Peyer's patch (tissue), 4 donors: ENCODE results near the gene DAB1. TPM values are rescaled to one million over a fixed set of nuclear protein-coding genes. Genes with fewer than 3 reads are reported as not detected.

Experiments used
- DNase-seq, 3 donors: peaks; one replicate each; pipeline ENCODE4 v3.0.0-alpha.2; 2017 to 2019
- H3K27ac ChIP-seq, 4 donors: fragments of 200-600 bp; sonication (generic); one replicate each; pipeline ENCODE4 v1.5.1; 2016 to 2019
- H3K27me3 ChIP-seq, 2 donors: fragments of 200-600 bp; sonication (generic); one replicate each; pipeline ENCODE4 v1.5.1; 2019
- H3K36me3 ChIP-seq, 3 donors: fragments of 200-600 bp; sonication (generic); one replicate each; pipeline ENCODE4 v1.5.1; 2016 to 2019
- H3K4me1 ChIP-seq, 4 donors: fragments of 200-600 bp; sonication (generic); one replicate each; pipeline ENCODE4 v1.5.1; 2016 to 2019
- H3K4me3 ChIP-seq, 4 donors: fragments of 200-600 bp; sonication (generic); 1 replicate in 3 of 4; 2 replicates in 1 of 4; pipeline ENCODE4 v1.5.1; 2016 to 2019; ENCODE audit warnings: mild to moderate bottlenecking in 1 of 4
- H3K9me3 ChIP-seq, 4 donors: fragments of 200-600 bp; sonication (generic); one replicate each; pipeline ENCODE4 v1.5.1; 2016 to 2019; ENCODE audit warnings: mild to moderate bottlenecking in 1 of 4
- POLR2A ChIP-seq, 2 donors: fragments of 450-650 bp; IDR thresholded peaks; one replicate each; pipeline ENCODE4 v1.5.1; 2017; ENCODE audit warnings: antibody characterized with exemption in 2 of 2, mild to moderate bottlenecking in 2 of 2, moderate library complexity in 2 of 2
- total RNA-seq, 4 donors: library from RNA; depleted of rRNA; stranded (reverse); fragments of >200 nt; gene quantifications; one replicate each; pipeline ENCODE4 v1.1.0, GENCODE V29; 2016
- TF ChIP-seq, protein P1 (sequence below), 6 experiments: fragments of 450-650 bp in 4 of 6; fragments of 200-600 bp in 2 of 6; sonication (generic) in 1 of 6; IDR thresholded peaks; one replicate each; pipeline ENCODE4 v1.5.1; 2017 to 2019; ENCODE audit warnings: antibody characterized with exemption in 6 of 6, mild to moderate bottlenecking in 3 of 6, moderate library complexity in 1 of 6

DAB1 gene
- total RNA-seq, 4 donors from 2014 or later = 4.1 to 75.3 (median 63.9) TPM

GRCh38 chr1:57157818-57158603 lies 265.8 kb downstream of the DAB1 start:
- no peaks in the 10 kb centered on the region for H3K36me3 ChIP-seq
- peaks cover 0 to 8% (median 2%) of the 10 kb centered on the region in 4 donors for H3K4me1 ChIP-seq
- no peaks in the 10 kb centered on the region for H3K27me3 ChIP-seq
- H3K27ac ChIP-seq = peak overlapping the region in 2 of 4 donors; percentile 24 to 48
- H3K4me3 ChIP-seq = no peak overlapping the region
- H3K9me3 ChIP-seq = no peaks in the 10 kb centered on the region
- DNase-seq = no peak
- TF ChIP-seq, protein P1, sequence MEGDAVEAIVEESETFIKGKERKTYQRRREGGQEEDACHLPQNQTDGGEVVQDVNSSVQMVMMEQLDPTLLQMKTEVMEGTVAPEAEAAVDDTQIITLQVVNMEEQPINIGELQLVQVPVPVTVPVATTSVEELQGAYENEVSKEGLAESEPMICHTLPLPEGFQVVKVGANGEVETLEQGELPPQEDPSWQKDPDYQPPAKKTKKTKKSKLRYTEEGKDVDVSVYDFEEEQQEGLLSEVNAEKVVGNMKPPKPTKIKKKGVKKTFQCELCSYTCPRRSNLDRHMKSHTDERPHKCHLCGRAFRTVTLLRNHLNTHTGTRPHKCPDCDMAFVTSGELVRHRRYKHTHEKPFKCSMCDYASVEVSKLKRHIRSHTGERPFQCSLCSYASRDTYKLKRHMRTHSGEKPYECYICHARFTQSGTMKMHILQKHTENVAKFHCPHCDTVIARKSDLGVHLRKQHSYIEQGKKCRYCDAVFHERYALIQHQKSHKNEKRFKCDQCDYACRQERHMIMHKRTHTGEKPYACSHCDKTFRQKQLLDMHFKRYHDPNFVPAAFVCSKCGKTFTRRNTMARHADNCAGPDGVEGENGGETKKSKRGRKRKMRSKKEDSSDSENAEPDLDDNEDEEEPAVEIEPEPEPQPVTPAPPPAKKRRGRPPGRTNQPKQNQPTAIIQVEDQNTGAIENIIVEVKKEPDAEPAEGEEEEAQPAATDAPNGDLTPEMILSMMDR (IDR thresholded peaks at IDR 0.05) = no peak
- no peak for TF ChIP-seq POLR2A (IDR thresholded peaks at IDR 0.05)

DNA sequence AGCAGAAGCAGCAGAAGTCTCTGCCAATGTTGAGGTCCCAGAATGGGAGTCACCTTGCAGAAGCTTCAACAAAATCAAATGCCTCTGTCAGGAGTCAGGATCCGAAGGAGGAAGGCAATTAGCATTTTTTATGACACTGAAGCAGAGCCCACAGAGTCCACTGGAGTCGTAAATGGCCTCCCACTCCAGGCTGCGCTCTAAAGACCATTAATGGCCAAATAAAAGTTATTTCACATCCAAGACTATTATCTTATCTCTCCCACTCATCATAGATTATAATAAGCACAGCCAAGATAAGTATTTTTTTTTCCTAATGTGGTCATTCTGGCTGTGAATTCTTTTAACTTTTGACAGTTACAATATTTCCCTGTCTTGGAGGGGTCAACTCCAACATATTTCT lies 267.0 kb downstream of the DAB1 start:
- H3K9me3 ChIP-seq = no peaks in the 10 kb centered on the region
- DNase-seq = no peak
- H3K36me3 ChIP-seq = no peaks in the 10 kb centered on the region
- peak overlapping the region in 1 of 4 donors; percentile 1 for H3K27ac ChIP-seq
- peaks cover 0 to 7% (median 2%) of the 10 kb centered on the region in 4 donors for H3K4me1 ChIP-seq
- no peak overlapping the region for H3K4me3 ChIP-seq
- TF ChIP-seq, protein P1 (IDR thresholded peaks at IDR 0.05) = no peak
- no peak for TF ChIP-seq POLR2A (IDR thresholded peaks at IDR 0.05)
- no peaks in the 10 kb centered on the region for H3K27me3 ChIP-seq

DNA sequence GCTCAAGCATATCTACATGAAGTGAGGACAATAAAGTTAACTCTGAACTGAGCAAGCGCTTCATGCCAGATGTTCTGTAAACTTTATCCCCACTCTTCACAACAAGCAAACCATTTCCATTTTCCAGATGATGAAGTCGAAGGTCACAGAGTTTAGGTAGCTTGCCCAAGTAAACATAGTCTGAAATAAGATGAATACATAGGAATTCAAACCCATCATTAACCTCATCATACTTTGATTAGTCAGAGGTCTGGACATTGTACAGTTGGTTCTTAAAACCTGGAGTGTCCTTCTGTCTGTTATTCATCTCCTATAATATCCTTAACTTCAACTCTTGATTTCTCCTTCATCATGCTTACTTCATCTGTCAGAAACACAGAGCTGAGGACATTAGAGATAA lies 277.8 kb downstream of the DAB1 start:
- H3K27me3 ChIP-seq = no peaks in the 10 kb centered on the region
- H3K4me1 ChIP-seq = no peaks in the 10 kb centered on the region
- no peak for TF ChIP-seq POLR2A (IDR thresholded peaks at IDR 0.05)
- TF ChIP-seq, protein P1 (IDR thresholded peaks at IDR 0.05) = no peak
- H3K4me3 ChIP-seq = no peak overlapping the region
- DNase-seq = no peak
- no peaks in the 10 kb centered on the region for H3K9me3 ChIP-seq
- no peak overlapping the region for H3K27ac ChIP-seq
- peaks cover 0 to 3% (median 0%) of the 10 kb centered on the region in 3 donors for H3K36me3 ChIP-seq

GRCh38 chr1:57142999-57143398 lies 280.9 kb downstream of the DAB1 start:
- no peak for DNase-seq
- TF ChIP-seq POLR2A (IDR thresholded peaks at IDR 0.05) = no peak
- TF ChIP-seq, protein P1 (IDR thresholded peaks at IDR 0.05) = no peak
- H3K27ac ChIP-seq = no peak overlapping the region
- H3K36me3 ChIP-seq = peaks cover 0 to 3% (median 0%) of the 10 kb centered on the region in 3 donors
- H3K27me3 ChIP-seq = no peaks in the 10 kb centered on the region
- no peaks in the 10 kb centered on the region for H3K4me1 ChIP-seq
- H3K4me3 ChIP-seq = no peak overlapping the region
- H3K9me3 ChIP-seq = no peaks in the 10 kb centered on the region

DNA sequence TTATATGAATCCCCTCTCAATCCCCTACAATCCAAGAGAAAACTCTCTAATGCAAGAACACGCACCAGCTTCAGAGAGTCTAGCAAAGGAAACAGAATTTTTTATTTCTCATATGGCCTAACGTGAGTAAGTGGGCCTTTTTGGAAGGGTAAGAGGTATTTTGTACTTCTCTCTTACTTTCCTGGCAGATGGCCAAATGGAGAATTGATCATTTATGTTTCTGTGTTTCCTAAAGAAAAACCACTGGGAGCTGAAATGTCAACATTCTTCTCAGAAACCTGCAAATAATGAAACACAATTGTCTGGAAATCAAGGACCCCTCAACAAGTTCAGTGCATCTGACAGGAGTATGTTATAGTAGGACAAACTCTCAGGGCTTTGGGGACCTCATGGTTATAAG lies 281.7 kb downstream of the DAB1 start:
- Histone ChIP-seq H3K9me3 (no peaks in the 10 kb centered on the region), H3K4me1 (no peaks in the 10 kb centered on the region), H3K27me3 (no peaks in the 10 kb centered on the region), H3K36me3 (peaks cover 0 to 3% (median 0%) of the 10 kb centered on the region in 3 donors), H3K27ac (no peak overlapping the region), H3K4me3 (no peak overlapping the region)
- no peak for TF ChIP-seq POLR2A (IDR thresholded peaks at IDR 0.05)
- TF ChIP-seq, protein P1 (IDR thresholded peaks at IDR 0.05) = no peak
- DNase-seq = no peak
